Upper lobe of left lung (tissue), 4 donors: Measurements from ENCODE around the gene RER1.

Experiments
- CTCF ChIP-seq, 6 experiments: fragments of 450-650 bp in 4 of 6; fragments of 200-600 bp in 2 of 6; sonication (generic) in 2 of 6; IDR thresholded peaks; one replicate each; pipeline ENCODE4 v1.5.1; 2016 to 2019; ENCODE audit warnings: antibody characterized with exemption in 6 of 6
- EP300 ChIP-seq, 4 donors: sonication (generic); formaldehyde crosslinking; IDR thresholded peaks; one replicate each; pipeline ENCODE4 v1.5.1; 2017; ENCODE audit warnings: antibody characterized with exemption in 4 of 4, control low read depth in 2 of 4
- POLR2AphosphoS5 ChIP-seq, 2 donors: sonication (generic); formaldehyde crosslinking; IDR thresholded peaks; one replicate each; pipeline ENCODE4 v1.5.1; 2017; ENCODE audit warnings: antibody characterized with exemption in 2 of 2

DNA sequence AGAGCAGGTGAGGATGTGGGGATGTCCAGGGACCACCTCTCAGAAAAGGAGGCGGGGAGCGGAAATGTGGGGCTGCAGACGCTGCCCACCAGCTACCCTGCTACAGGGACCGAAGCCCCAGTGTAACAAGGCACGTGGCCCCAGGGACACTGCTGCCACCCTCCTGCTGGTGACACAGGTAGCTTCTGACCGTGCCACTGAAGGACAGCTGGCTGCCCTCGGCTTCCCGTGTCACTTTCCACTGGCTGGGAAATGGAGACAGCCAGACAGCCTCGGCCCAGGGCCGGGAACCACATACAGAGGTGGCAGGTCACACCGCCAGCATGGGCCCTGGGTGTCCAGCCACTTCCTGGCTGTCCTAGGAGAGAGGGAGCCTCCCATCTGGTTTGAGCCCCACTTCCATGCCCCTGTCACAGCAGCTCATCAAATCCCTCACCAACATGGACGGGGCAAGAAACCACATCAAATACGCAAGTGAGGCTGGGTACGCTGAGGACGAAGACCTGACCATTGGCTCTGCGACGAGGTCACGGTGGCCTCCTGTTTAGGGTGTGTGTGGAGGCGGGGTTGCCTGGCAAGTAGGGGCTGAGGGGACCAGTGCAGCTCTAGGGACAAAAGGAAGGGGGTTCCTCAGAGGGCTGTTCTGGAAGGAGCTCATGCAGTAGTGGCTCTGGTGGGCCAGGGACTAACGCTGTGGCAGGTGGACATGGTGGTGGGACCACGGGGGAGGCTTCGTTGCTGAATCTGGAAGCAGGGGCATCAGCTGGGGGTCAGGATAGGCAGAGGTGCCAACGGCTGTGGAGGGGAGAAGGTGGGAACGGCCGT is 15.7 kb downstream of the RER1 start:
- TF ChIP-seq CTCF (IDR thresholded peaks at IDR 0.05) (no peak), POLR2AphosphoS5 (IDR thresholded peaks at IDR 0.05) (no peak), EP300 (IDR thresholded peaks at IDR 0.05) (no peak)
